Trophoblast cell (in vitro differentiated cells and primary cell): ENCODE measurements around the gene FRMD8.
A peak's percentile ranks its signal among the peaks of the same experiment; 100 is the strongest.

ENCODE experiments used
- DNase-seq, 2 donors: peaks; one replicate each; pipeline ENCODE4 v3.0.0-alpha.2; 2016
- H2AFZ ChIP-seq: 2 replicates; pipeline ENCODE4 v1.6.1; 2013; ENCODE audit warnings: low read length, moderate library complexity, mild to moderate bottlenecking; ENCODE audit not compliant: insufficient read depth, poor library complexity
- H2AK5ac ChIP-seq: 2 replicates; pipeline ENCODE4 v1.6.1; 2013; ENCODE audit warnings: mild to moderate bottlenecking, low read length
- H2BK120ac ChIP-seq: 2 replicates; pipeline ENCODE4 v1.6.1; 2013; ENCODE audit warnings: low read length, mild to moderate bottlenecking, moderate library complexity; ENCODE audit not compliant: insufficient read depth, poor library complexity
- H2BK12ac ChIP-seq: 2 replicates; pipeline ENCODE4 v1.6.1; 2013; ENCODE audit warnings: mild to moderate bottlenecking, low read length, moderate library complexity
- H2BK5ac ChIP-seq: 2 replicates; pipeline ENCODE4 v1.6.1; 2013; ENCODE audit warnings: low read length, low read depth, moderate library complexity, mild to moderate bottlenecking; ENCODE audit not compliant: poor library complexity
- H3K14ac ChIP-seq: 2 replicates; pipeline ENCODE4 v1.6.1; 2013; ENCODE audit warnings: mild to moderate bottlenecking, low read length
- H3K18ac ChIP-seq: 2 replicates; pipeline ENCODE4 v1.6.1; 2013; ENCODE audit warnings: mild to moderate bottlenecking, low read length
- H3K23ac ChIP-seq: 2 replicates; pipeline ENCODE4 v1.6.1; 2013; ENCODE audit warnings: low read length
- H3K27ac ChIP-seq: 2 replicates; pipeline ENCODE4 v1.5.1; 2013; ENCODE audit warnings: low read depth, mild to moderate bottlenecking, inconsistent platforms, low read length, moderate library complexity
- H3K27me3 ChIP-seq: 2 replicates; pipeline ENCODE4 v1.6.1; 2013; ENCODE audit warnings: inconsistent platforms, mild to moderate bottlenecking, low read length, moderate library complexity; ENCODE audit not compliant: insufficient read depth
- H3K36me3 ChIP-seq, 2 experiments: 1 replicate in 1 of 2; 2 replicates in 1 of 2; pipeline ENCODE4 v1.6.1; 2013; ENCODE audit warnings: low read length in 2 of 2, mild to moderate bottlenecking in 2 of 2, moderate library complexity in 1 of 2; ENCODE audit not compliant: insufficient read depth in 2 of 2, control insufficient read depth in 1 of 2
- H3K4ac ChIP-seq: 2 replicates; pipeline ENCODE4 v1.6.1; 2013; ENCODE audit warnings: low read depth, mild to moderate bottlenecking, low read length, moderate library complexity
- H3K4me1 ChIP-seq, 2 experiments: 1 replicate in 1 of 2; 2 replicates in 1 of 2; pipeline ENCODE4 v1.6.1; 2013; ENCODE audit warnings: low read length in 2 of 2, mild to moderate bottlenecking in 2 of 2, moderate library complexity in 1 of 2; ENCODE audit not compliant: insufficient read depth in 2 of 2, control insufficient read depth in 1 of 2
- H3K4me2 ChIP-seq: 2 replicates; pipeline ENCODE4 v1.6.1; 2013; ENCODE audit warnings: inconsistent platforms, mild to moderate bottlenecking, low read length, moderate library complexity
- H3K4me3 ChIP-seq: 2 replicates; pipeline ENCODE4 v1.5.1; 2013; ENCODE audit warnings: mild to moderate bottlenecking, low read depth, low read length, inconsistent platforms
- H3K79me1 ChIP-seq: one replicate; pipeline ENCODE4 v1.6.1; 2013; ENCODE audit warnings: low read length
- H3K79me2 ChIP-seq: 2 replicates; pipeline ENCODE4 v1.6.1; 2013; ENCODE audit warnings: low read length, mild to moderate bottlenecking; ENCODE audit not compliant: control insufficient read depth, insufficient read depth, poor library complexity
- H3K9ac ChIP-seq: 2 replicates; pipeline ENCODE4 v1.6.1; 2013; ENCODE audit warnings: mild to moderate bottlenecking, low read length
- H3K9me3 ChIP-seq: 2 replicates; pipeline ENCODE4 v1.6.1; 2013; ENCODE audit warnings: low read depth, mild to moderate bottlenecking, control low read depth, inconsistent platforms, low read length; ENCODE audit not compliant: insufficient read depth
- H4K12ac ChIP-seq: 2 replicates; pipeline ENCODE4 v1.6.1; 2013; ENCODE audit warnings: low read depth, mild to moderate bottlenecking, low read length, moderate library complexity
- H4K8ac ChIP-seq: 2 replicates; pipeline ENCODE4 v1.6.1; 2013; ENCODE audit warnings: low read depth, mild to moderate bottlenecking, low read length, moderate library complexity
- H4K91ac ChIP-seq: one replicate; pipeline ENCODE4 v1.6.1; 2013; ENCODE audit warnings: low read depth, mild to moderate bottlenecking, low read length, moderate library complexity
- WGBS: extraction: QIAGEN DNeasy Blood & Tissue Kit; methylation state at CpG from one replicate; pipeline ENCODE4 v1.1.7; 2013; ENCODE audit warnings: missing lambda C conversion rate; ENCODE audit not compliant: insufficient read length, insufficient coverage; ENCODE audit errors: extremely low coverage; 5-methylcytosine and 5-hydroxymethylcytosine counted together

The FRMD8 gene

DNA sequence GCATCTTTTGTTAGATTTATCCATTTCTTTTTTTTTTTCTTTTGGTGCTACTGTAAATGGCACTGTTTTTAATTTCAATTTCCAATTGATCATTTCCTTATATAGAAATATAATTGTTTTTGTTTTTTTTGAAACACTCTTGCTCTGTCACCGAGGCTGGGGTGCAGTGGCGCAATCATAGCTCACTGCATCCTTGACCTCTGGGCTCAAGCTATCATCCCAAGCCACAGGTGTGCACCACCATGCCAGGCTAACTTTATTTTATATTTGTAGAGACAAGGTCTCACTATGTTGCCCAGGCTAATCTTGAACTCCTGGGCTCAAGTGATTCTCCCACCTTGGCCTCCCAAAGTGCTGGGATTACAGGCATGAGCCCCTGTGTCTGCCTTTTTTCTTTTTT lies 16.4 kb downstream of the FRMD8 start:
- Histone ChIP-seq H3K79me2 (no peaks in the 10 kb centered on the region), H2AFZ (no peak overlapping the region), H2BK120ac (no peak overlapping the region), H2BK12ac (no peak overlapping the region), H3K14ac (no peak overlapping the region), H3K23ac (no peak overlapping the region), H4K12ac (no peak overlapping the region), H3K27ac (no peak overlapping the region), H4K8ac (no peak overlapping the region), H3K18ac (no peak overlapping the region), H3K4ac (no peak overlapping the region), H4K91ac (no peak overlapping the region), H3K9me3 (peaks cover 3% of the 10 kb centered on the region), H2BK5ac (no peak overlapping the region), H3K9ac (no peak overlapping the region), H3K27me3 (no peaks in the 10 kb centered on the region), H3K79me1 (no peaks in the 10 kb centered on the region), H2AK5ac (no peak overlapping the region), H3K4me1 (no peaks in the 10 kb centered on the region), H3K36me3 (peaks cover 60 to 64% of the 10 kb centered on the region in 2 experiments), H3K4me3 (no peak overlapping the region), H3K4me2 (no peak overlapping the region)
- WGBS, result no CpG with 5 or more reads among the region's 2 CpGs
- DNase-seq, result no peak

DNA sequence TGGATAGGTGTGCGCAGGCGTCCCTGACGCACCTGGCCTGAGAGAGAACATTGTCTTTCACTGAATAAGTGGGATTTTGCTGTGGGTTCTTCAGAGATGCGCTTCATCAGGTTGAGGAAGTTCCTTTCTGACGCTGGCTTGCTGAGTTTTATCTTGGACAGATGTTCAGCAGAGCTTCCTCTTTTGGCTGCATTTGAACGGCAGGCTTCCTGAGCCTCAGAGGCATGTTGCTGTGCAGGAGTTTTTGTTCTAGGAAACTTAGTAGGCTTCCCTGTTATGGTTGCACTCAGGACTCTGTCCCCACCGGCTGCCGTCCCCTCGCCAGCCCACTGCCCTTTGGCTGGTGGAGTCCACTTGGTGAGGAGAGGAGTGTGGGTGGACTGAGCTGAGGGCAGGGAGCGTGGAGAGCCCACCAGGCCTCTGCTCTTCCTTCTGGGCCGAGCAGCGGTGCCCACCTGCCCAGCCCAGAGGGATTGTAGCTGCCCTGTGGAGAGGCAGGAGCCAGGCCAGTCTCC lies 17.2 kb downstream of the FRMD8 start:
- no peak overlapping the region for H2AFZ ChIP-seq
- H3K79me2 ChIP-seq, result no peaks in the 10 kb centered on the region
- H3K4me2 ChIP-seq, result no peak overlapping the region
- no peaks in the 10 kb centered on the region for H3K4me1 ChIP-seq
- no peak overlapping the region for H4K12ac ChIP-seq
- no peak overlapping the region for H4K8ac ChIP-seq
- no peak overlapping the region for H3K4ac ChIP-seq
- H3K9me3 ChIP-seq, result peaks cover 3% of the 10 kb centered on the region
- H3K23ac ChIP-seq, result no peak overlapping the region
- no peak overlapping the region for H2BK12ac ChIP-seq
- H3K18ac ChIP-seq, result no peak overlapping the region
- no peak overlapping the region for H4K91ac ChIP-seq
- no peak overlapping the region for H3K27ac ChIP-seq
- peaks cover 56 to 60% of the 10 kb centered on the region in 2 experiments for H3K36me3 ChIP-seq
- DNase-seq, result no peak
- no peaks in the 10 kb centered on the region for H3K27me3 ChIP-seq
- no peak overlapping the region for H3K14ac ChIP-seq
- WGBS, result no CpG with 5 or more reads among the region's 12 CpGs
- no peaks in the 10 kb centered on the region for H3K79me1 ChIP-seq
- no peak overlapping the region for H2AK5ac ChIP-seq
- no peak overlapping the region for H2BK5ac ChIP-seq
- no peak overlapping the region for H3K9ac ChIP-seq
- H3K4me3 ChIP-seq, result no peak overlapping the region
- no peak overlapping the region for H2BK120ac ChIP-seq

DNA sequence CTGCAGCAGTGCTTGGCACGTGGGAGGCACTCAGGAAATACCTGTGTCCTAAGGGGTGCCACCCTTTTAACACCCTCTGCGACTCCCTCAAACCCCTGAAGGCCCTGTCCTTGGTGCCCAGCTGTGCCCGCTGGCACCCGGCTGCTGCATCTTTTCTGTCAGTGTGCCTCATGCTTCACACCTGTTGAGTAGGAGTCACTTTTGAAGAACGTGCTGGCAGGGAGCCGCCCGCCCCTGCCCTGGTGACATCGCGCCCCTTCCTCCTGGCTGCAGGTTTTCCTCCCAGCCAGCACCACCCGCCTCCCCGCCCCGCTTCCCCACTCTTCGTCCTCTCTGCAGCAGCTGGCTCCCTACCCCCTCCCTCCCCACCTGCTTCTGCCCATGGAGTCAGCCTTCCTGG lies 17.8 kb downstream of the FRMD8 start:
- WGBS, result no CpG with 5 or more reads among the region's 13 CpGs

DNA sequence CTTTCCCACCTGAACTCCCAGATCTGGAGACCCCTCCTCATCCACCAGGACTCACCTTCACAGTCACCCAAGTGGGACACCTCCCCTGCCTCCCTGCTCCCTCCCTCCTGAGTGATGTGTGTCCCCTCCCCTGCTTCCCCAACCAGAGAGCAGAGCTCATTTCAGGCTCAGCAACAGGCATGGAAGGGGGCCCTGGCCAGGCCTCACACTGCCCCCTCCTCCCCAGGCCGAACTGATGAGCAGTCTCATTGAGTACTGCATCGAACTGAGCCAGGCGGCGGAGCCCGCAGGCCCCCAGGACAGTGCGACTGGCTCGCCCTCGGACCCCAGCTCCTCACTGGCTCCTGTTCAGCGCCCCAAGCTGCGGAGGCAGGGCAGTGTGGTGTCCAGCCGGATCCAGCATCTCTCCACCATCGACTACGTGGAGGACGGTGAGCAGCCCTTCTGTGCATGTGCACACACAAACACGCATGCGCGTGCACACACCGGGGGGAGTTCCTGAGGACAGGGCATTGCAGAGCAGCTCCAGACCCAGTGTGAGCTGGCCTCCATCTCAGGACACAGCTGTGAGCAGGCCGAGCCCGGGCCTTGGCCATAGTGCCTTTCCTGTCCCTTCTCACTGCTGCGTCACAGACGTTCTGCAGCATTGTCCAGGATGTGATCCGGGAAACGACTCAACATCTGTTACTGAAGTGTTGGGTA lies 18.4 kb downstream of the FRMD8 start:
- Histone ChIP-seq H3K79me2 (no peaks in the 10 kb centered on the region), H3K18ac (no peak overlapping the region), H3K79me1 (no peaks in the 10 kb centered on the region), H3K4ac (no peak overlapping the region), H2BK12ac (no peak overlapping the region), H3K4me3 (peak overlapping the region; percentile 46), H2BK5ac (no peak overlapping the region), H3K9ac (no peak overlapping the region), H3K4me2 (no peak overlapping the region), H4K12ac (no peak overlapping the region), H2AK5ac (no peak overlapping the region), H4K8ac (no peak overlapping the region), H2AFZ (no peak overlapping the region), H3K9me3 (peaks cover 3% of the 10 kb centered on the region), H3K27ac (no peak overlapping the region), H3K4me1 (no peaks in the 10 kb centered on the region), H3K14ac (no peak overlapping the region), H3K23ac (no peak overlapping the region), H3K27me3 (no peaks in the 10 kb centered on the region), H4K91ac (no peak overlapping the region), H2BK120ac (no peak overlapping the region), H3K36me3 (peaks cover 55 to 62% of the 10 kb centered on the region in 2 experiments)
- DNase-seq, result no peak
- no CpG with 5 or more reads among the region's 24 CpGs for WGBS

More for the DNA sequence above, 17.8 kb downstream of the FRMD8 start:
- Histone ChIP-seq H3K79me1 (no peaks in the 10 kb centered on the region), H2BK120ac (no peak overlapping the region), H3K4me3 (no peak overlapping the region), H2AK5ac (no peak overlapping the region), H2BK12ac (no peak overlapping the region), H3K4me1 (no peaks in the 10 kb centered on the region), H2AFZ (no peak overlapping the region), H3K4ac (no peak overlapping the region), H3K9me3 (peaks cover 3% of the 10 kb centered on the region), H3K4me2 (no peak overlapping the region), H3K14ac (no peak overlapping the region), H3K18ac (no peak overlapping the region), H3K9ac (no peak overlapping the region), H3K79me2 (no peaks in the 10 kb centered on the region), H3K27ac (no peak overlapping the region), H2BK5ac (no peak overlapping the region), H4K91ac (no peak overlapping the region), H3K23ac (no peak overlapping the region), H3K27me3 (no peaks in the 10 kb centered on the region), H4K12ac (no peak overlapping the region), H4K8ac (no peak overlapping the region), H3K36me3 (peaks cover 55 to 62% of the 10 kb centered on the region in 2 experiments)
- no peak for DNase-seq
